Mucosa of descending colon (tissue), 3 donors: ENCODE measurements around the gene AMBRA1. TPM values are rescaled to one million over a fixed set of nuclear protein-coding genes. Genes with fewer than 3 reads are reported as not detected.

Experiments used
- ATAC-seq: fragments of 200-7000 bp; cut with Tn5 transposase; one replicate; pipeline ENCODE4 v1.9.1; 2020; ENCODE audit warnings: mild to moderate bottlenecking, moderate library complexity
- DNase-seq, 3 donors: peaks; one replicate each; pipeline ENCODE4 v3.0.0-alpha.2; 2020
- H3K36me3 ChIP-seq: fragments of 200-600 bp; one replicate; pipeline ENCODE4 v1.8.0; 2021; ENCODE audit warnings: low read depth, mild to moderate bottlenecking
- H3K4me1 ChIP-seq: fragments of 200-600 bp; one replicate; pipeline ENCODE4 v1.8.0; 2021; ENCODE audit warnings: low read depth, mild to moderate bottlenecking
- H3K4me3 ChIP-seq: fragments of 200-600 bp; one replicate; pipeline ENCODE4 v1.8.0; 2021; ENCODE audit warnings: mild to moderate bottlenecking
- H3K9me3 ChIP-seq: fragments of 200-600 bp; one replicate; pipeline ENCODE4 v1.8.0; 2021; ENCODE audit warnings: mild to moderate bottlenecking
- intact Hi-C, 2 donors: fragments of 100-400 bp; cut with DNase I in 1 of 2; cut with micrococcal nuclease in 1 of 2; formaldehyde crosslinking; loops; one replicate each; pipeline versions ENCODE4 v1.11.0 to v1.11.1; 2022; cut with DNase I, micrococcal nuclease
- total RNA-seq, 3 donors: library from RNA; stranded (reverse); fragmentation: NEBNext Ultra II Directional in 2 of 3; extraction: Animal tissue kit (Norgen Biotek cat#: 25700) in 2 of 3; gene quantifications; one replicate each; pipeline versions ENCODE4 v1.2.1 to v1.2.4, GENCODE V29; 2021 to 2023
- TF ChIP-seq, protein P1 (sequence below): fragments of 200-600 bp; IDR thresholded peaks from one replicate; pipeline ENCODE4 v1.8.0; 2022; ENCODE audit warnings: antibody characterized with exemption, mild to moderate bottlenecking
- donor health status: DM: no; HTN: no; CAD: no; lungs with moderate emphysema.
- donor health status: DM: no; HTN: no; CAD: no.
- donor health status: DM: no; HTN: yes; CAD: no.

The AMBRA1 gene
- total RNA-seq, 3 donors from 2014 or later = 42.0 to 46.7 (median 45.2) TPM

DNA sequence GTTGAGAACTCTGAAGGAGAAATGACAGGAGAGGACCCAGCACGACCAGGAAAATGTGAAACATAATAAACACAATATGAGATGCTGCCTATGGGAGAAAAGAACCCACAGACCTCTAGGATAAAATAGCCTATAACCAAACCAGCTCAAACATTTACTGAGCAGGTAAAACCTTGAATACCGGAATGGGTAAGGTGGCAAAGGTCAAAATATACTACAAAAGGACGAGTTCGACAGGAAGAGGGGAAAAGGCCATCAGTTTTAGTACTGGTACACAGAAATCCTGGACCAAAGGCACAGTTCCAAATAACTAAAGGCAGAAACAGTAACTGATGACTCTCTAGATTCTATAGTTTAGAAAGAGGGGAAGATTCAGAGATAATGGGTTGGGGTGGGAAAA, 96.3 kb downstream of the AMBRA1 start:
- H3K4me1 ChIP-seq = peaks cover 10% of the 10 kb centered on the region
- ATAC-seq (no peak), DNase-seq (no peak)
- H3K9me3 ChIP-seq = no peaks in the 10 kb centered on the region
- intact Hi-C loops = loop anchor here in 1 of 2 donors (10.0 kb wide), 1 partner anchor 97 kb away; the partner anchor contains the start of gene AMBRA1
- H3K36me3 ChIP-seq = no peaks in the 10 kb centered on the region
- TF ChIP-seq, protein P1, sequence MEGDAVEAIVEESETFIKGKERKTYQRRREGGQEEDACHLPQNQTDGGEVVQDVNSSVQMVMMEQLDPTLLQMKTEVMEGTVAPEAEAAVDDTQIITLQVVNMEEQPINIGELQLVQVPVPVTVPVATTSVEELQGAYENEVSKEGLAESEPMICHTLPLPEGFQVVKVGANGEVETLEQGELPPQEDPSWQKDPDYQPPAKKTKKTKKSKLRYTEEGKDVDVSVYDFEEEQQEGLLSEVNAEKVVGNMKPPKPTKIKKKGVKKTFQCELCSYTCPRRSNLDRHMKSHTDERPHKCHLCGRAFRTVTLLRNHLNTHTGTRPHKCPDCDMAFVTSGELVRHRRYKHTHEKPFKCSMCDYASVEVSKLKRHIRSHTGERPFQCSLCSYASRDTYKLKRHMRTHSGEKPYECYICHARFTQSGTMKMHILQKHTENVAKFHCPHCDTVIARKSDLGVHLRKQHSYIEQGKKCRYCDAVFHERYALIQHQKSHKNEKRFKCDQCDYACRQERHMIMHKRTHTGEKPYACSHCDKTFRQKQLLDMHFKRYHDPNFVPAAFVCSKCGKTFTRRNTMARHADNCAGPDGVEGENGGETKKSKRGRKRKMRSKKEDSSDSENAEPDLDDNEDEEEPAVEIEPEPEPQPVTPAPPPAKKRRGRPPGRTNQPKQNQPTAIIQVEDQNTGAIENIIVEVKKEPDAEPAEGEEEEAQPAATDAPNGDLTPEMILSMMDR = no peak
- no peak overlapping the region for H3K4me3 ChIP-seq

DNA sequence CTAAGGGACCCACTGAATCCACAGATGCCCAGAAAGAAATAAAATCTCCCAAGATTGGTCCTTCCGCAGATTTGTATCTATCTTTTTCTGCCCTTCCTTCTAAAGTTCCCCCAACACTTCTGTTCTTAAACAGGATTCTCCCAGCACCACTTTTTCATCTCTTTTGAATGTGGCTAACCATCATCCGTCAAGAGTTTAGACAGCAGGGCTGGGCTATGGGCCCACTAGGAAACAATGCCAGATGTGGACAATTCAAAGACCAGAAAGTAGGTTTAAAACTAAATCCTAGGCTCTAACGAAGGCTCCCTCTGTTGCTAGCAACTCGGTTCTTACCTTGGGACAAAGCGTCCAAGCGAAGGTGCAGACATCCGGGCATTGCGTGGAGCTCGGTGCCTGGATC, 100.0 kb downstream of the AMBRA1 start:
- Histone ChIP-seq H3K9me3 (no peaks in the 10 kb centered on the region), H3K4me1 (peaks cover 26% of the 10 kb centered on the region), H3K4me3 (no peak overlapping the region), H3K36me3 (no peaks in the 10 kb centered on the region)
- TF ChIP-seq, protein P1 = no peak
- intact Hi-C loops = loop anchor here in 1 of 2 donors (10.0 kb wide), 1 partner anchor 101 kb away; the partner anchor contains the start of gene AMBRA1
- ATAC-seq (no peak), DNase-seq (no peak)

DNA sequence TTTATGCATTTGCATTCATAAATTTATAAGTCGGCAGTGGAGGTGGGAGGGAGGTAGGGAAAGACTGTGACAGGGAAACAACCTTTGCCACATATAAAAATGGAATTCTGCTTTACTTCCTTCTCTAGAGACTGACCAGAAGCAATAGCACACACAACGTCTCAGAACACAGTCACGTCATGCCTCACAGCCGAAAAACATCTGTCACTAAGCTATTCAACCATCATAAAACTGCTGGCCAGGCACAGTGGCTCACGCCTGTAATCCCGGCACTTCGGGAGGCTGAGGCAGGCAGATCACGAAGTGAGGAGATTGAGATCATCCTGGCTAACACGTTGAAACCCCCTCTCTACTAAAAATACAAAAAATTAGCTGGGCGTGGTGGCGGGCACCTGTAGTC, 101.3 kb downstream of the AMBRA1 start:
- H3K4me1 ChIP-seq = peaks cover 26% of the 10 kb centered on the region
- TF ChIP-seq, protein P1 = no peak
- no peaks in the 10 kb centered on the region for H3K9me3 ChIP-seq
- intact Hi-C loops = loop anchor here in 1 of 2 donors (10.0 kb wide), 1 partner anchor 102 kb away; the partner anchor contains the start of gene AMBRA1
- H3K36me3 ChIP-seq = no peaks in the 10 kb centered on the region
- ATAC-seq (peak; percentile 95), DNase-seq (peak; percentile 67 to 77 (median 70))
- no peak overlapping the region for H3K4me3 ChIP-seq

DNA sequence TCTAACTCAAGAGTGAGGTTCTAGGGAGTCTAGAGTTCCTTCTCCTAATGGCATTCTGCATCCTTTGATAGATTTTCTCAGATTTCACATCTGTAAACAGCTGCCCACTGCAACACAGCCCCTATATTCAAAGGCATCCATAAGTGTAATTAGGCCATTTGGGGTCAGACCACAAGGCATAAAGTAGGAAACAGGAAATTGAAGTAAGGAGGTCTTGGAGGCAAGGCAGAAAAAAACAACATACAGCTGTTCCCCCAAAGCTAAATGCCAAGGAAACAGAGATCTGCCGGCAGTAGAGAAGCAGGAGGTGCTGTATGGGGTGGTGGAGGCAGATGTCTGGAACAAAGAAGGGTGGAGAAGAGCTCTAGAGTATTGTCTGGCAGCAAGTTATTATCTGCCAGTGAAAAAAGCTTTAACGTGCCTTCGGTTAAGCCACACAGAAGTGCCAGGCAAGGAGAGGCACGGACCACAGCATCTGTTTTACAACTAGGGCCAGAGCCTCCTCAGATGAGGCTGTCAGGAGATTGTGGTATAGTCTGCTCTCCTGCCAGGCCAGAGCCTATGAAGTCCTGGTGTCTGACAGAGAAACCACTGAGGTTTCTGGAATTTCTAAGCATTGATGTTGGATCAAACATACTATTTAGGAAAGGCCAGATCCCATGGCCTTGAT, 102.0 kb downstream of the AMBRA1 start:
- Histone ChIP-seq H3K4me3 (no peak overlapping the region), H3K36me3 (no peaks in the 10 kb centered on the region), H3K4me1 (peaks cover 26% of the 10 kb centered on the region), H3K9me3 (no peaks in the 10 kb centered on the region)
- intact Hi-C loops = loop anchor here in 1 of 2 donors (10.0 kb wide), 1 partner anchor 103 kb away; the partner anchor contains the start of gene AMBRA1
- DNase-seq (no peak), ATAC-seq (peak; percentile 29)
- TF ChIP-seq, protein P1 = no peak

DNA sequence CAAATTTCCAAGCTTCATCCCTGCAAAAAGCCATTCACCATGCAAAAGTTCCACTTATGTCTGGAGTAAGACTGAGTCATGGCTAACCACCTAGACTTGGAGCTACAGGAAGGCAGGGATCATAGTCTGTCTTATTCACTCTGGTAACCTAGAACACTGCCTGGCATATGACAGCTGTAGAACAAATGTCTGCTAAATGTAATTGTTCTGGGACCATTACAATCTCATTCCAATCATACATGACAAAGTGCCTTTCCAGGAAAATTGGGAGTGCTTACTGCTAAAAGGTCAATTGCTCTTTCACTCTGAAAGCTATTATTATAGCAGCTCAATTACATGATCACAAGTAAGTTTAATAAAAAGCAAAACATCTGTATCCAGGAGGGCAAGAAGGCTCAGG, 103.2 kb downstream of the AMBRA1 start:
- Histone ChIP-seq H3K36me3 (no peaks in the 10 kb centered on the region), H3K4me1 (peaks cover 26% of the 10 kb centered on the region), H3K9me3 (no peaks in the 10 kb centered on the region), H3K4me3 (no peak overlapping the region)
- DNase-seq = no peak
- intact Hi-C loops = loop anchor here in 1 of 2 donors (10.0 kb wide), 1 partner anchor 104 kb away; the partner anchor contains the start of gene AMBRA1
- TF ChIP-seq, protein P1 = no peak
- peak; percentile 49 for ATAC-seq
